Muscle of leg (tissue), 16 donors: ENCODE measurements around the gene AEN. TPM values are rescaled to one million over a fixed set of nuclear protein-coding genes. Genes with fewer than 3 reads are reported as not detected.

Source experiments
- DNase-seq: peaks from one replicate; pipeline ENCODE4 v3.0.0; 2013
- H3K27ac ChIP-seq: one replicate; pipeline ENCODE4 v1.5.1; 2013; ENCODE audit warnings: mild to moderate bottlenecking, low read length, control low read depth
- H3K27me3 ChIP-seq: one replicate; pipeline ENCODE4 v1.6.1; 2013; ENCODE audit warnings: low read length; ENCODE audit not compliant: control insufficient read depth, insufficient read depth
- H3K36me3 ChIP-seq: one replicate; pipeline ENCODE4 v1.6.1; 2013; ENCODE audit warnings: low read length; ENCODE audit not compliant: control insufficient read depth, insufficient read depth
- H3K4me1 ChIP-seq: one replicate; pipeline ENCODE4 v1.6.1; 2013; ENCODE audit warnings: low read length; ENCODE audit not compliant: control insufficient read depth, insufficient read depth
- H3K4me3 ChIP-seq: one replicate; pipeline ENCODE4 v1.5.1; 2013; ENCODE audit warnings: low read length, control low read depth
- H3K9me3 ChIP-seq: replicated peaks from 2 replicates; pipeline ENCODE4 v1.6.1; 2013; ENCODE audit warnings: low read depth, low read length; ENCODE audit not compliant: control insufficient read depth
- WGBS: methylation state at CpG from one replicate; pipeline ENCODE4 v1.1.5; 2013; ENCODE audit warnings: missing lambda C conversion rate; ENCODE audit not compliant: insufficient coverage; 5-methylcytosine and 5-hydroxymethylcytosine counted together
- long read RNA-seq, 11 donors: transcript quantifications; one replicate each; lab custom pipeline, GENCODE V29; 2026
- polyA plus RNA-seq, 8 donors: library from polyadenylated mRNA; unstranded; fragments of 120-200 nt; gene quantifications; one replicate each; pipeline versions ENCODE4 v1.2.1 to v1.2.3, GENCODE V29; 2013; ENCODE audit warnings: inconsistent platforms in 1 of 8, low replicate concordance in 1 of 8; ENCODE audit not compliant: insufficient read length in 8 of 8, insufficient read depth in 1 of 8
- total RNA-seq: library from RNA; stranded (reverse); fragments of 120-200 nt; gene quantifications from one replicate; pipeline ENCODE4 v1.2.4, GENCODE V29; 2013

The AEN gene
- 5.9 TPM for total RNA-seq
- 1 to 10 TPM; 4.1 to 7.8 (median 6.2) TPM for polyA plus RNA-seq
- long read RNA-seq, donor 1, result 0 reads
- long read RNA-seq, donor 2, result 0 reads
- long read RNA-seq, donor 3, partial matches to known transcripts, result 0 of 1 reads
- long read RNA-seq, donor 3, other reads (novel, unspliced or antisense), result 0 of 1 reads
- long read RNA-seq, donor 4, result 0 reads
- long read RNA-seq, donor 5, partial matches to known transcripts, result 0 of 4 reads
- long read RNA-seq, donor 5, other reads (novel, unspliced or antisense), result 0 of 4 reads
- long read RNA-seq, donor 6, partial matches to known transcripts, result 0 of 1 reads
- long read RNA-seq, donor 6, other reads (novel, unspliced or antisense), result 0 of 1 reads
- long read RNA-seq, donor 7, result 0 reads
- long read RNA-seq, donor 8, full-length matches to known transcripts, result 1 of 1 reads
- long read RNA-seq, donor 8, partial matches to known transcripts, result 0 of 1 reads
- long read RNA-seq, donor 8, other reads (novel, unspliced or antisense), result 0 of 1 reads
- long read RNA-seq, donor 9, full-length matches to known transcripts, result 4 of 4 reads
- long read RNA-seq, donor 9, partial matches to known transcripts, result 0 of 4 reads
- long read RNA-seq, donor 9, other reads (novel, unspliced or antisense), result 0 of 4 reads
- long read RNA-seq, donor 10, full-length matches to known transcripts, result 4 of 4 reads
- long read RNA-seq, donor 10, partial matches to known transcripts, result 0 of 4 reads
- long read RNA-seq, donor 10, other reads (novel, unspliced or antisense), result 0 of 4 reads
- long read RNA-seq, donor 11, result 0 reads

GRCh38 chr15:88620995-88621772 is at the start of gene AEN:
Gene AEN (plus strand): TSS chr15:88621340. CDS start chr15:88626210, 4,870 bp downstream.
- H3K9me3 ChIP-seq, result no peaks in the 10 kb centered on the region
- peak within 1 kb of the TSS; percentile 72 for H3K4me3 ChIP-seq
- H3K4me1 ChIP-seq, result peaks cover 26% of the 10 kb centered on the region
- H3K36me3 ChIP-seq, result peaks cover 2% of the 10 kb centered on the region
- peak within 1 kb of the TSS; percentile 66 for H3K27ac ChIP-seq
- H3K27me3 ChIP-seq, result no peaks in the 10 kb centered on the region
- under 1% methylated on average over 66 of the region's 71 CpGs for WGBS
- peak; percentile 99 for DNase-seq

GRCh38 chr15:88571852-88572259 is 49.3 kb upstream of the AEN start:
- H3K27me3 ChIP-seq, result no peaks in the 10 kb centered on the region
- no peak overlapping the region for H3K4me3 ChIP-seq
- no peaks in the 10 kb centered on the region for H3K9me3 ChIP-seq
- no peaks in the 10 kb centered on the region for H3K4me1 ChIP-seq
- no peak overlapping the region for H3K27ac ChIP-seq
- no peak for DNase-seq
- no CpG with 5 or more reads among the region's 5 CpGs for WGBS
- H3K36me3 ChIP-seq, result no peaks in the 10 kb centered on the region

- H3K9me3 ChIP-seq, result no peaks in the 10 kb centered on the region
- H3K36me3 ChIP-seq, result no peaks in the 10 kb centered on the region
- WGBS, result 31% methylated on average over 1 of the region's 1 CpG
- no peaks in the 10 kb centered on the region for H3K4me1 ChIP-seq
- no peaks in the 10 kb centered on the region for H3K27me3 ChIP-seq
- H3K4me3 ChIP-seq, result no peak overlapping the region
- no peak for DNase-seq
- no peak overlapping the region for H3K27ac ChIP-seq
Observed at GRCh38 chr15:88574077-88574476, 47.1 kb upstream of the AEN start.

- Histone ChIP-seq H3K9me3 (no peaks in the 10 kb centered on the region), H3K27me3 (no peaks in the 10 kb centered on the region), H3K4me1 (no peaks in the 10 kb centered on the region), H3K27ac (no peak overlapping the region), H3K4me3 (no peak overlapping the region), H3K36me3 (no peaks in the 10 kb centered on the region)
- no peak for DNase-seq
- WGBS, result 5% methylated on average over 5 of the region's 7 CpGs
Observed at GRCh38 chr15:88574655-88575054, 46.5 kb upstream of the AEN start.

- no peak overlapping the region for H3K4me3 ChIP-seq
- no peaks in the 10 kb centered on the region for H3K27me3 ChIP-seq
- no peaks in the 10 kb centered on the region for H3K36me3 ChIP-seq
- no peaks in the 10 kb centered on the region for H3K9me3 ChIP-seq
- H3K27ac ChIP-seq, result no peak overlapping the region
- WGBS, result no CpG with 5 or more reads among the region's 3 CpGs
- H3K4me1 ChIP-seq, result no peaks in the 10 kb centered on the region
- no peak for DNase-seq
Observed at GRCh38 chr15:88579322-88579721, 41.8 kb upstream of the AEN start.

- Histone ChIP-seq H3K27me3 (no peaks in the 10 kb centered on the region), H3K27ac (no peak overlapping the region), H3K36me3 (no peaks in the 10 kb centered on the region), H3K4me1 (no peaks in the 10 kb centered on the region), H3K4me3 (no peak overlapping the region), H3K9me3 (no peaks in the 10 kb centered on the region)
- DNase-seq, result no peak
- 39% methylated on average over 2 of the region's 4 CpGs for WGBS
Observed at GRCh38 chr15:88580532-88580931, 40.6 kb upstream of the AEN start.

- no peak overlapping the region for H3K27ac ChIP-seq
- no peaks in the 10 kb centered on the region for H3K36me3 ChIP-seq
- H3K9me3 ChIP-seq, result no peaks in the 10 kb centered on the region
- WGBS, result 26% methylated on average over 2 of the region's 4 CpGs
- no peaks in the 10 kb centered on the region for H3K27me3 ChIP-seq
- DNase-seq, result no peak
- H3K4me1 ChIP-seq, result no peaks in the 10 kb centered on the region
- no peak overlapping the region for H3K4me3 ChIP-seq
Observed at GRCh38 chr15:88586401-88587162, 34.6 kb upstream of the AEN start.

- WGBS, result no CpG with 5 or more reads among the region's 6 CpGs
- H3K4me1 ChIP-seq, result no peaks in the 10 kb centered on the region
- H3K27me3 ChIP-seq, result no peaks in the 10 kb centered on the region
- H3K27ac ChIP-seq, result no peak overlapping the region
- H3K36me3 ChIP-seq, result no peaks in the 10 kb centered on the region
- H3K9me3 ChIP-seq, result no peaks in the 10 kb centered on the region
- no peak for DNase-seq
- H3K4me3 ChIP-seq, result no peak overlapping the region
Observed at GRCh38 chr15:88590759-88591158, 30.4 kb upstream of the AEN start.

GRCh38 chr15:88591384-88591783 is 29.8 kb upstream of the AEN start:
- H3K27me3 ChIP-seq, result no peaks in the 10 kb centered on the region
- no peak for DNase-seq
- H3K36me3 ChIP-seq, result no peaks in the 10 kb centered on the region
- H3K4me3 ChIP-seq, result no peak overlapping the region
- H3K27ac ChIP-seq, result no peak overlapping the region
- H3K4me1 ChIP-seq, result no peaks in the 10 kb centered on the region
- no peaks in the 10 kb centered on the region for H3K9me3 ChIP-seq
